Measurements from ENCODE around the gene GSAP. TPM values are rescaled to one million over a fixed set of nuclear protein-coding genes. Genes with fewer than 3 reads are reported as not detected.
"Not testable (repeated sequence)": the region's sequence is repeated elsewhere in the genome, so short reads cannot be mapped to it uniquely, and the experiment has no call there.

The GSAP gene
- 9.3 and 10.4 TPM in 2 replicates for total RNA-seq

GRCh38 chr7:77415823-77416620 lies at the start of gene GSAP:
Gene GSAP, minus strand, starts transcription at chr7:77416349. Its CDS starts 28 bp downstream, at chr7:77416321.
- intact Hi-C loops (cut with micrococcal nuclease), result loop anchor here (1.0 to 10.0 kb wide), 5 partner anchors 63 to 381 kb away; partner anchors contain the start of genes CCDC146, PHTF2, PTPN12 and RSBN1L

GRCh38 chr7:77465256-77465655 lies 49.1 kb upstream of the GSAP start:
- intact Hi-C loops (cut with micrococcal nuclease), result no loop called here

GRCh38 chr7:77464589-77464988 lies 48.4 kb upstream of the GSAP start:
- intact Hi-C loops (cut with micrococcal nuclease), result no loop called here

GRCh38 chr7:77463632-77464031 lies 47.5 kb upstream of the GSAP start:
- intact Hi-C loops (cut with micrococcal nuclease), result not testable (repeated sequence)

GRCh38 chr7:77461842-77462241 lies 45.7 kb upstream of the GSAP start:
- intact Hi-C loops (cut with micrococcal nuclease), result no loop called here

- intact Hi-C loops (cut with micrococcal nuclease), result no loop called here
Measured at GRCh38 chr7:77461246-77461645, 45.1 kb upstream of the GSAP start.

- intact Hi-C loops (cut with micrococcal nuclease), result no loop called here
Measured at GRCh38 chr7:77460057-77460486, 43.9 kb upstream of the GSAP start.

- intact Hi-C loops (cut with micrococcal nuclease), result no loop called here
Measured at GRCh38 chr7:77459311-77459726, 43.2 kb upstream of the GSAP start.

GRCh38 chr7:77458786-77459185 lies 42.6 kb upstream of the GSAP start:
- intact Hi-C loops (cut with micrococcal nuclease), result no loop called here

GRCh38 chr7:77457779-77458178 lies 41.6 kb upstream of the GSAP start:
- intact Hi-C loops (cut with micrococcal nuclease), result no loop called here

GRCh38 chr7:77456696-77457095 lies 40.5 kb upstream of the GSAP start:
- intact Hi-C loops (cut with micrococcal nuclease), result no loop called here

- intact Hi-C loops (cut with micrococcal nuclease), result no loop called here
Measured at GRCh38 chr7:77455321-77455720, 39.2 kb upstream of the GSAP start.

GRCh38 chr7:77454802-77455201 lies 38.7 kb upstream of the GSAP start:
- intact Hi-C loops (cut with micrococcal nuclease), result no loop called here

GRCh38 chr7:77453531-77453930 lies 37.4 kb upstream of the GSAP start:
- intact Hi-C loops (cut with micrococcal nuclease), result no loop called here

- intact Hi-C loops (cut with micrococcal nuclease), result not testable (repeated sequence)
Measured at GRCh38 chr7:77451950-77452349, 35.8 kb upstream of the GSAP start.

- intact Hi-C loops (cut with micrococcal nuclease), result no loop called here
Measured at GRCh38 chr7:77450613-77451012, 34.5 kb upstream of the GSAP start.

GRCh38 chr7:77450054-77450453 lies 33.9 kb upstream of the GSAP start:
- intact Hi-C loops (cut with micrococcal nuclease), result no loop called here

GRCh38 chr7:77447616-77448015 lies 31.5 kb upstream of the GSAP start:
- intact Hi-C loops (cut with micrococcal nuclease), result no loop called here

GRCh38 chr7:77444123-77444522 lies 28.0 kb upstream of the GSAP start:
- intact Hi-C loops (cut with micrococcal nuclease), result no loop called here

GRCh38 chr7:77443042-77443441 lies 26.9 kb upstream of the GSAP start:
- intact Hi-C loops (cut with micrococcal nuclease), result no loop called here

GRCh38 chr7:77442636-77443035 lies 26.5 kb upstream of the GSAP start:
- intact Hi-C loops (cut with micrococcal nuclease), result no loop called here

GRCh38 chr7:77441046-77441445 lies 24.9 kb upstream of the GSAP start:
- intact Hi-C loops (cut with micrococcal nuclease), result no loop called here

GRCh38 chr7:77439572-77439971 lies 23.4 kb upstream of the GSAP start:
- intact Hi-C loops (cut with micrococcal nuclease), result no loop called here

Measured in T-helper 1 cell treated with Interleukin-12 subunit alpha and Interleukin-12 subunit beta and Interleukin-4 antibody, amounts not matched to agents 30 ng/mL and 1 ng/mL, for 36 hours (primary cell).